Glomerular endothelial cell (primary cell): ENCODE data around the gene SIL1. TPM values are rescaled to one million over a fixed set of nuclear protein-coding genes. Genes with fewer than 3 reads are reported as not detected.
"Not testable (repeated sequence)": the region's sequence is repeated elsewhere in the genome, so short reads cannot be mapped to it uniquely, and the experiment has no call there.

Source experiments
- DNase-seq: peaks from one replicate; pipeline ENCODE4 v3.0.0-alpha.2; 2011; ENCODE audit warnings: low read depth, low spot score; ENCODE audit errors: extremely low read depth
- total RNA-seq: library from RNA; depleted of rRNA; stranded (reverse); fragments of >200 nt; gene quantifications from 2 replicates; pipeline ENCODE4 v1.2.3, GENCODE V29; 2015

The SIL1 gene
- total RNA-seq, 1 donor from 2014 or later: 48.7 TPM

- DNase-seq: no peak
Observed at GRCh38 chr5:139076111-139076510, 122.1 kb downstream of the SIL1 start.

- DNase-seq: no peak
Observed at GRCh38 chr5:139075066-139076050, 122.8 kb downstream of the SIL1 start.

DNA sequence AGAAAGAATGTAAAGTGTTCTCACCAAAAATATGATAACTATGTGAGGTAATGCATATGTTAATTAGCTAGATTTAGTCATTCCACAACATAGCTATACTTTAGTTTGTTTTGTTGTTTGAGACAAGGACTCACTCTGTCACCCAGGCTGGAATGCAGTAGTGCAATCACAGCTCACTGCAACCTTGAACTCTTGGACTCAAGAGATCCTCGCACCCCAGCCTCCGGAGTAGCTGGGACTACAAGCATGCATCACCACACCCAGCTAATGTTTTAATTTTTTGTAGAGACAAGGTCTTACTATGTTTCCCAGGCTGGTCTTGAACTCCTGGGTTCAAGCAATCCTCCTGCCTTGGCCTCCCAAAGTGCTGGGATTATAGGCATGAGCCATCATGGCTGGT is 124.2 kb downstream of the SIL1 start:
- not testable (repeated sequence) for DNase-seq

DNA sequence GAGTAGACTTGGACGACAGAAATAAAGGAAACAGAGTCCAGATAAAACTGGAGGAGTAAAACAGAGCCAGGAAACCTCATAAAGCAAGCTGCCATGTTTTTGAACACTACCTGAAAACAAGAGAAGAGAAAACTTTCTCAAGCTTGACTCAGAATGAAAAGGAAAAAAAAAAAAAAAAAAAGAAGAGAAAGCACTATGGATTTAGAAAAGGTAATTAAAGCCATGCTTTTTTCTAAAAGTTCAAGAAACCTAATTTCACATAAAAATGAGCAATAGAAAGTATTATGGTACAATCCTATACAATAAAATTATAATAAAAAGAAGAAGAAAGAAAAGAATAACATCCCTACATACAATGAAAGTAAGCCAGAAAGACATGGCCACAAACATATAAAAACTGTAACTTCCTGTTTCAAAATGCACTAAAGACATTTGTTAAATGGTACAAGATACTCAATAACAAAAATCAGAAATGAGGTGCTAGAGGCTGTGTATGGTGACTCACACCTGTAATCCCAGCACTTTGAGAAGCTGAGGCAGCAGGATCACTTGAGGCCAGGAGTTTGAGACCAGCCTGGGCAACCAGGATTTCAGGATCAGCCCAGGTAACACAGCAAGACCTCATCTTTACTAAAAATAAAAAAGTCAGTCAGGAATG is 129.5 kb downstream of the SIL1 start:
- no peak for DNase-seq

DNA sequence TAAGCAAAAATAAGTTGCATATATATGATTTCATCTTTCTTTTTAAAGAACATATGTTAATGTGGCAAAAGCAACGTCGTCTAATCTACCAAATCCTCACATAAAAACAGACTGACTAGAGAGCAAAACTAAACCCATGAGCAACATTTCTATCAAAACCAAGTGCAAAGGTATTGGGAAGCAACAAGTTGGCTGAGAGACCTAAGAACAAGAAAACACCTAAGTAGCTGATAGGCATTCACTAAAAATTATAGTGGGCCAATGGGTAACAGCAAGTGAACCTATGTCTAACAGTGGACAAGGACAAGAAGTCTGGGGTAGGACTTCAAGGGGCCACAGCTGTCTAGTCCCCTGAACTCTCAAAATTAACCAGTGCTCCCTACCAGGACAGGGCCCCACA is 130.1 kb downstream of the SIL1 start:
- DNase-seq: no peak

DNA sequence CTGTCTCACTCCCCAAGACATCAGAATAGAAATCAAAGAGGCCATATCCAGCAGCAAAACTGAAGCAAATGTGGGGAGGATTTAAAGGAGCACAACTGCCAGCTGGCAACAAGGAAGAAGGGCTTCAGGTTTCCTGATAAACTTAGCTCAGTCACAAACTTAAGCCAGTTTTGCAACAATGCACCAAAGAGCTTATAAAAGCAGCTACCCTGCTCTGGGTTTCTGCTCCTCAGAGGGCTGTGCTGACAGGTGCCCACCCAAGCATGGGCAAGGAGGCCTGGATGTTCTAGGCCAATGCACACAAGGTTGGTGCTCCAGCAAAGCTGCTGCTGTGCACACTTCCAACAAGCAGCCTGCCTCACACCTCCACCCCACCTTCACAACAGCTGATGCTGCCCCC is 132.9 kb downstream of the SIL1 start:
- no peak for DNase-seq

- no peak for DNase-seq
Observed at GRCh38 chr5:139064613-139065012, 133.6 kb downstream of the SIL1 start.

DNA sequence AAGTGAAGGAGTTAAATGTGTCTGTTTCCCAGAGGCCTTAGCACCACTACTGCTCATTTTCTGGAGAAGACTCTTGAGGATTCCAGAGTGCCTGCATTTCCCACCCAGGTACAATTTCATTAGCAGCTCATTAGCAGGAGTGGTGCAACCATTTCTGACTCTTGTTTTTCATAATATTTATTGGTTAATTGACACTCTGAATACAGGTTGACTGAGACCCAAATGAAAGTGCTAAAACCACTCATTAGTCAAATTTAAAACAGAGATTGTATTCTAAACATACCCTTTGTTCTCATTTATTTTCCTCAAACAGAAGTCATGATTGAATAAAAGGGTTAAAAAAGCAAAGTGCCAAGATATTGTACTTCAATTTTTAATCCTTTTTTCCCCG is 134.5 kb downstream of the SIL1 start:
- no peak for DNase-seq

DNA sequence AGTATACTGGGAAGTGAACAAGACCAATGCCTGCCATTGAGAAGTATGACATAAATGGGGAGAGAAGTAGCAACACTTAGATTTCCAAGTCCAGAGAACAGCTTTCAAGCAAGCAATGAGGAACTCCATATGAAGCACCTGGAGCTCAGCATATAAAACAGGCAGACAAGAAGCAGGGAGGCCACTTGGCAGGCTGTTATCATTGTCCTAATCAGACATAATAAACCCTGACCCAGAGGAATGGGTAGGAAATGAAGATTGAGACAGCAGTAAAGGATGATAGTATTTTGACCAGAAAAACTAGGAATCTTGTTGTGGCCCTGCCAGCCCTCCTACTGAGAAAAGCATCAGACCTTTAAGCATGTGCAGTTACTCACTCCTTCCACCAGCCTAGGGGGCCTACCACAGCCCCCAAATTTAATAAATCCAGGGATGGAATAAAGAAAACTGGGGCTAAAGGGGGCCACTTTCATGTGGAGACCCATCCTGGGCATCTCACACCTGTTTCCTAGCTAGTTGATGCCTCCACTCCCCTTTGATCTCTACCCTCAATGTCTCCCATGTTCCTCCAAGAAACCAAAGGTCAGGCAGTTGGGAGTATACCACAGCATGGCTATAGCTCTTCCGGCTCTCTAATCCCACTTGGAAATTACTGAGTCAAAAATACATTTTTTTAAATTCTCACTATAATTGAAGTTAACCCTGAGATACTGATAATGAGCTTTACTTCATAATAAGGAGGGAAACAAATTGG is 135.1 kb downstream of the SIL1 start:
- DNase-seq: no peak

DNA sequence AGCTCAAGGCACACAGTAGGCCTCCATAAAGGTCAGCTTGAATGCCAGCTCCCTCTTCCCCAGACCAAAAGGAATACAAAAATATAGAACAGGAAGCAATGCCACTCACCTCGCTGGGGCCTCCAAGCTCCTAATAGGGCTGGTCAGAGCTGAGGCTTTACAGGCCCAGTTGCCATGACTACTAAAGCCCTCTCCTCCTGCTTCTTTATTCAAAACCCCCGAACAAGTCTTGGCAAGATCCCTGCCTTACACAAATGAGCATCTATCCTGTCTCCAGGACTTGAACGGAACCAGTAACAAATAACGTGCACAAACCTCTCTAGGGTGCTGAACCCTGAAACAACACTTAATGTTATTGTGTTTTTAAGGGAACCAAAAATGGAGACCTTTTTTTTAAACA is 136.3 kb downstream of the SIL1 start:
- DNase-seq: no peak

- peak; percentile 23 for DNase-seq
Observed at GRCh38 chr5:139061274-139061673, 136.9 kb downstream of the SIL1 start.

DNA sequence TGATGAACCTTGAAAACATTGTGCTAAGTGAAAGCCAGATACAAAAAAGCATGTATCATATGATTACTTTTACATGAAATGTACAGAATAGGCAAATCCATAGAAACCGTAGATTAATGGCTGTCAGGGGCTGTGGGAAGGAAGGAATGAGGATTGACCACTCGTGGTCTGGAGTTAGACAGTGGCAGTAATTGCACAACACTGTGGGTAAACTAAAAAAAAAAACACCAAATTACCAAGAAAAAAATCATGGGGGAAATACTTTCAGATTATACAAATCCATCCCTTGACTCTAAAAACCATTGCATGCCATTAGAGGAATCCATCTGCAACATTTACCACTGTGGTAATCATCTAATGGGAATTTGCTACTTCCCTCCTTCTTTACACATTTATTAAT is 140.0 kb downstream of the SIL1 start:
- DNase-seq: no peak

DNA sequence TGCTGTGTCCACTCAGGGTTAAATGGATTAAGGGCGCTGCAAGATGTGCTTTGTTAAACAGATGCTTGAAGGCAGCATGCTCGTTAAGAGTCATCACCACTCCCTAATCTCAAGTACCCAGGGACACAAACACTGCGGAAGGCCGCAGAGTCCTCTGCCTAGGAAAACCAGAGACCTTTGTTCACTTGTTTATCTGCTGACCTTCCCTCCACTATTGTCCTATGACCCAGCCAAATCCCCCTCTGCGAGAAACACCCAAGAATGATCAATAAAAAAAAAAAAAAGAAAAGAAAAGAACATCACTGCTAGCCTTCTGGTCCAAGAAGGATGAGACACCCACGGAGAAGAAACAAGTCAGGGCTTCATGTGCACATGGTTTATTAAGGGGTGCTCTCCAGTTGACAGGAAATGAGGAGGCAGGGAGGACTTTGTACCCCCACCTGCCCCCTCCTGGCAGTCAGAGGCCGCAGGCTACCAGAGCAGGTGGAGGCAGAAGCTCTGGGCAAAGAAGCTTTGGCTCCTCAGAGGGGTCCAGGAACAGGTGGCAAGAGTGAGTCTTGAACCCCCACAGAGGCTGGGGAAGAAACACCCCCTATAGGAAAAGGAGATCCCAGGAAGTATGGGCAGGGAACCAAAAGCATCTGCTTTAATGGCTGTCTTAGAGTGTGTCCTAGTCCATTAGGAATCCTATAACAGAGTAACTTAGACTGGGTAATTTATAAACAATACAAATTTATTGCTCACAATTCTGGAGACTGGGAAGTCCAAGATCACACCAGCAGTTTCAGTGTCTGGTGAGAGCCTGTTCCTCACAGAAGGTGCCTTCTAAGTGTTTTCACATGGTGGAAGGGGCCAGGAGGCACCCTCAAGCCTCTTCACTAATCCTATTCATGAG is 140.9 kb downstream of the SIL1 start:
- DNase-seq: not testable (repeated sequence)

DNA sequence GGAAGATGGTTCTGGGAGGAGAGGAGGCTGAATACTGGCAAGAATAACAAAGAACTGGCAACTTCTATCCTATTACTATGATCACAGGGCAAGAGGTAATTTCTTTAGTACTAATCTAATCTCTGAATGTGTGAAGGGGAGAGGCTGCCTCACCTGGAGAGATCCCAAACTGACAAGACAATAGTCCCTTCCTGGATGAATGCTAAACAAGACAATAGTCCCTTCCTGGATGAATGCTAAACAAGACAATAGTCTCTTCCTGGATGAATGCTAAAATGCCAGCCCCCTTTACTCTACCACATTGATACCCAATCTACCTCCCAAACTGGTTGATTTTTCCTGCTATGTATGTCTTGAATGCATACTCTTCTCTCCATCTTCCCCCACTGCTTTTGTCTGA is 145.2 kb downstream of the SIL1 start:
- DNase-seq: no peak

GRCh38 chr5:139051392-139051791 is 146.8 kb downstream of the SIL1 start:
- DNase-seq: no peak

GRCh38 chr5:139050432-139050831 is 147.7 kb downstream of the SIL1 start:
- DNase-seq: no peak

GRCh38 chr5:139049780-139050179 is 148.4 kb downstream of the SIL1 start:
- DNase-seq: no peak

DNA sequence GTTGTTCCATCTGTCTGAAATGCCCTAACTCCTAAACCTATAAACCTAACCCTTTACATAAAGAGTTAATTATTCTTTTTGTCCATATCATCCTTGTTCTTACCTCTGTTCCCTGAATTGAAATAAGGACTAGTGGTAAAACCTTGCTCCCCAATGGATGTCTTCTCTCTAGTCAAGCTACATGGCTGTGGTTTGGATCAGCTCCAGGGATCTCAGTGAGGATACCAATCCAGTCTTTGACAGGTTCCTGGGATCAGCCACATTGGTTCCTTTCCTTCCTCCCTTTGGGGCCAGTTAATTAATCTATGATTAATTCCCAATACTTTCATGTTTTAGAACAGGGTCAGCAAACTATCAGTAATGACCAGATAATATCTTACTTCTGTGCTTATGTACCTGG is 151.6 kb downstream of the SIL1 start:
- DNase-seq: no peak

- DNase-seq: no peak
Observed at GRCh38 chr5:139043157-139043905, 154.8 kb downstream of the SIL1 start.

- no peak for DNase-seq
Observed at GRCh38 chr5:139040081-139040480, 158.1 kb downstream of the SIL1 start.
